Measurements from ENCODE around the gene SMIM24. TPM values are rescaled to one million over a fixed set of nuclear protein-coding genes. Genes with fewer than 3 reads are reported as not detected.
A peak's percentile ranks its signal among the peaks of the same experiment; 100 is the strongest.

The SMIM24 gene
- total and polyA plus RNA-seq, 9 of the 15 experiments (the other 6 are each of a cell fraction or from before 2014, with no cell fraction given), result 0.45 to 12.3 (median 1.4) TPM; not detected in 1

- H3K9me1 ChIP-seq (ENCODE audit: control insufficient read depth, insufficient read depth, low read length), result no peaks in the 10 kb centered on the region
- ATAC-seq (peak; percentile 33; the same call in 2 of the 3 replicates), DNase-seq (ENCODE audit: extremely low read depth in 1 of 4, low spot score in 3 of 4) (no peak), FAIRE-seq (no peak)
- WGBS (ENCODE audit: insufficient coverage, low coverage, missing lambda C conversion rate), result 80% methylated on average over 9 of the region's 10 CpGs
- BruUV-seq (replicated peaks), result no TSS peak
- no peak overlapping the region for H3K4me2 ChIP-seq (ENCODE audit: insufficient read depth, low read length)
- no peaks in the 10 kb centered on the region for H3K27me3 ChIP-seq (ENCODE audit: control insufficient read depth in 2 of 2, insufficient read depth in 2 of 2, low read length in 2 of 2)
- H2AFZ ChIP-seq (ENCODE audit: low read depth, low read length), result no peak overlapping the region
- H3K9me3 ChIP-seq (replicated peaks; ENCODE audit: control insufficient read depth, insufficient read depth, low read depth, low read length), result no peaks in the 10 kb centered on the region
- POLR2A ChIA-PET, result no interaction called here
- intact Hi-C loops (cut with micrococcal nuclease), result no loop called here
- peaks cover 3 to 29% of the 10 kb centered on the region in 2 experiments; a peak in 2 of 5 replicates for H3K4me1 ChIP-seq (replicated peaks in 1 of 2; ENCODE audit: control insufficient read depth in 2 of 2, insufficient read depth in 2 of 2, low read length in 2 of 2)
- peaks cover 7% of the 10 kb centered on the region; the same call in 2 of the 3 replicates for H3K79me2 ChIP-seq (ENCODE audit: control insufficient read depth, insufficient read depth, low read length)
- H3K9ac ChIP-seq (ENCODE audit: insufficient read depth in 1 of 2, low read depth in 2 of 2, low read length in 2 of 2), result no peak overlapping the region
- CTCF ChIA-PET (ENCODE audit: low intra/inter-chr PET ratio), result no interaction called here
- in situ Hi-C loops (cut with MboI), result no loop called here
- no peak for TF ChIP-seq TEAD4 (IDR thresholded peaks at IDR 0.05; ENCODE audit: low read length)
- no peak for TF ChIP-seq TEAD4 (CRISPR knock-in tag; IDR thresholded peaks at IDR 0.05; ENCODE audit: borderline replicate concordance)
- no peak for TF ChIP-seq NR2C2 (CRISPR knock-in tag; IDR thresholded peaks at IDR 0.05)
- peak; percentile 68 for TF ChIP-seq NR2C2 (tag; IDR thresholded peaks at IDR 0.05)
- peak; percentile 74 for TF ChIP-seq ZNF384 (IDR thresholded peaks at IDR 0.05; ENCODE audit: low read depth, low read length)
- TF ChIP-seq NFE2 (IDR thresholded peaks at IDR 0.05; ENCODE audit: low read depth), result peak; percentile 30; the same call in 1 of the 2 replicates
- no peak for TF ChIP-seq WHSC1 (IDR thresholded peaks at IDR 0.05; ENCODE audit: low read length)
- no peak for TF ChIP-seq ZKSCAN1 (IDR thresholded peaks at IDR 0.05; ENCODE audit: low read depth, low read length)
- peak; percentile 25; the same call in 1 of the 2 replicates for TF ChIP-seq ZNF316 (IDR thresholded peaks at IDR 0.05)
- peak; percentile 29; the same call in 1 of the 2 replicates for TF ChIP-seq MAFG (tag; conservative IDR thresholded peaks at IDR 0.05)
- TF ChIP-seq BHLHE40 (IDR thresholded peaks at IDR 0.05; ENCODE audit: low read length), result peak; percentile 63
- peaks cover 8% of the 10 kb centered on the region for H4K20me1 ChIP-seq (replicated peaks; ENCODE audit: control insufficient read depth, insufficient read depth, low read length)
- no peak overlapping the region for H3K4me3 ChIP-seq
- H3K27ac ChIP-seq (ENCODE audit: extremely low read depth, low read depth, low read length), result peak overlapping the region; percentile 2; the same call in 2 of the 3 replicates
- peaks cover 88% of the 10 kb centered on the region for H3K36me3 ChIP-seq (ENCODE audit: control insufficient read depth, insufficient read depth, low read length)
Measured at GRCh38 chr19:3451451-3451866, 28.9 kb downstream of the SMIM24 start.
